Breast epithelium (tissue), 3 donors: ENCODE measurements around the gene TUBB1.

Experiments used
- CTCF ChIP-seq, 3 donors: fragments of 450-650 bp; IDR thresholded peaks; one replicate each; pipeline ENCODE4 v1.5.1; 2016 to 2017; ENCODE audit warnings: antibody characterized with exemption in 3 of 3, mild to moderate bottlenecking in 3 of 3, moderate library complexity in 3 of 3
- POLR2A ChIP-seq: fragments of 450-650 bp; IDR thresholded peaks from one replicate; pipeline ENCODE4 v1.6.1; 2016; ENCODE audit warnings: antibody characterized with exemption, mild to moderate bottlenecking, moderate library complexity

GRCh38 chr20:59020938-59021551 lies 1.8 kb downstream of the TUBB1 start:
- no peak for TF ChIP-seq CTCF (IDR thresholded peaks at IDR 0.05)
- TF ChIP-seq POLR2A: no peak
